Activated gamma-delta T cell treated with Interleukin-2 at 50 U/mL for 16 hours (primary cell): ENCODE data around the gene SERTAD4.

Experiments
- DNase-seq: peaks from one replicate; pipeline ENCODE4 v3.0.0-alpha.2; 2020

SERTAD4 gene

GRCh38 chr1:210233495-210234328, 1.1 kb downstream of the SERTAD4 start:
- DNase-seq, result no peak

- no peak for DNase-seq
Measured at GRCh38 chr1:210234329-210234757, 1.7 kb downstream of the SERTAD4 start.

GRCh38 chr1:210235363-210236053, 2.9 kb downstream of the SERTAD4 start:
- DNase-seq, result no peak

- DNase-seq, result no peak
Measured at GRCh38 chr1:210236386-210236839, 3.8 kb downstream of the SERTAD4 start.

- no peak for DNase-seq
Measured at GRCh38 chr1:210236840-210237409, 4.3 kb downstream of the SERTAD4 start.

- no peak for DNase-seq
Measured at GRCh38 chr1:210237479-210237878, 4.9 kb downstream of the SERTAD4 start.

GRCh38 chr1:210237981-210238380, 5.4 kb downstream of the SERTAD4 start:
- no peak for DNase-seq

- DNase-seq, result no peak
Measured at GRCh38 chr1:210239349-210240111, 6.9 kb downstream of the SERTAD4 start.

GRCh38 chr1:210241121-210241520, 8.5 kb downstream of the SERTAD4 start:
- DNase-seq, result no peak

- DNase-seq, result no peak
Measured at GRCh38 chr1:210244746-210245367, 12.3 kb downstream of the SERTAD4 start.

GRCh38 chr1:210246447-210246846, 13.9 kb downstream of the SERTAD4 start:
- DNase-seq, result no peak

- DNase-seq, result no peak
Measured at GRCh38 chr1:210248341-210248740, 15.7 kb downstream of the SERTAD4 start.

- DNase-seq, result no peak
Measured at GRCh38 chr1:210250665-210250997, 18.0 kb downstream of the SERTAD4 start.

GRCh38 chr1:210250998-210251679, 18.5 kb downstream of the SERTAD4 start:
- DNase-seq, result no peak

GRCh38 chr1:210251680-210252490, 19.3 kb downstream of the SERTAD4 start:
- no peak for DNase-seq

- DNase-seq, result no peak
Measured at GRCh38 chr1:210252621-210253051, 20.0 kb downstream of the SERTAD4 start.

GRCh38 chr1:210254298-210254697, 21.7 kb downstream of the SERTAD4 start:
- DNase-seq, result no peak

GRCh38 chr1:210257698-210258529, 25.3 kb downstream of the SERTAD4 start:
- no peak for DNase-seq

- DNase-seq, result no peak
Measured at GRCh38 chr1:210259561-210259960, 27.0 kb downstream of the SERTAD4 start.

- no peak for DNase-seq
Measured at GRCh38 chr1:210260096-210260495, 27.5 kb downstream of the SERTAD4 start.
